ENCODE data around the gene SRXN1.

GRCh38 chr20:699342-699741, 46.3 kb upstream of the SRXN1 start:
- no peak for TF ChIP-seq POLR2A (IDR thresholded peaks at IDR 0.05)
- no peak for TF ChIP-seq EP300 (IDR thresholded peaks at IDR 0.05)
